Adrenal gland (tissue), 12 donors: ENCODE measurements around the gene DHX16. TPM values are rescaled to one million over a fixed set of nuclear protein-coding genes. Genes with fewer than 3 reads are reported as not detected.

ENCODE experiments used
- DNase-seq, 7 donors: peaks; one replicate each; pipeline ENCODE4 v3.0.0-alpha.2; 2019 to 2020
- H3K27ac ChIP-seq, 5 donors: fragments of 200-600 bp; sonication (generic) in 4 of 5; 1 replicate in 3 of 5; 2 replicates in 2 of 5; pipeline versions ENCODE4 v1.5.1 to v1.8.0; 2016 to 2020; ENCODE audit warnings: mild to moderate bottlenecking in 1 of 5
- H3K27me3 ChIP-seq: fragments of 200-600 bp; 2 replicates; pipeline ENCODE4 v1.8.0; 2021
- H3K36me3 ChIP-seq, 2 donors: fragments of 200-600 bp; replicated peaks in 1 of 2; 1 replicate in 1 of 2; 2 replicates in 1 of 2; pipeline versions ENCODE4 v1.5.1 to v1.8.0; 2018 to 2022
- H3K4me1 ChIP-seq, 2 donors: fragments of 200-600 bp; replicated peaks in 1 of 2; 1 replicate in 1 of 2; 2 replicates in 1 of 2; pipeline versions ENCODE4 v1.5.1 to v1.8.0; 2018 to 2021
- H3K4me3 ChIP-seq, 4 donors: fragments of 200-600 bp; sonication (generic) in 3 of 4; one replicate each; pipeline ENCODE4 v1.5.1; 2016 to 2018
- H3K9me3 ChIP-seq, 3 donors: fragments of 200-600 bp; sonication (generic) in 1 of 3; replicated peaks in 1 of 3; 1 replicate in 2 of 3; 2 replicates in 1 of 3; pipeline versions ENCODE4 v1.5.1 to v1.8.0; 2016 to 2021
- CTCF ChIP-seq, 6 experiments: fragments of 450-650 bp in 4 of 6; fragments of 200-600 bp in 2 of 6; sonication (generic) in 1 of 6; IDR thresholded peaks; 1 replicate in 5 of 6; 2 replicates in 1 of 6; pipeline versions ENCODE4 v1.5.1 to v1.8.0; 2016 to 2021; ENCODE audit warnings: antibody characterized with exemption in 6 of 6, mild to moderate bottlenecking in 2 of 6, moderate library complexity in 1 of 6
- POLR2A ChIP-seq, 2 donors: fragments of 450-650 bp; IDR thresholded peaks; one replicate each; pipeline ENCODE4 v1.6.1; 2017; ENCODE audit warnings: antibody characterized with exemption in 2 of 2, mild to moderate bottlenecking in 2 of 2, moderate library complexity in 1 of 2
- WGBS, 4 donors: extraction: QIAGEN DNeasy Blood & Tissue Kit in 2 of 4; methylation state at CpG; one replicate each; pipeline versions ENCODE4 v1.1.5 to v1.1.7; 2013 to 2017; 5-methylcytosine and 5-hydroxymethylcytosine counted together
- intact Hi-C, 2 donors: fragments of 100-400 bp; cut with DNase I; formaldehyde crosslinking; loops; one replicate each; pipeline versions ENCODE4 v1.14.1 to v1.15.0; 2022 to 2023
- polyA plus RNA-seq, 3 donors: library from polyadenylated mRNA; stranded (reverse); fragments of 200-250 nt in 2 of 3; fragments of 350-450 nt in 1 of 3; fragmentation: Illumina TruSeq in 1 of 3; extraction: RNeasy Lipid Tissue Mini Kit (QIAGEN cat#74804) in 1 of 3; gene quantifications; one replicate each; pipeline ENCODE4 v1.2.3, GENCODE V29; 2013 to 2014
- total RNA-seq, 9 donors: library from RNA; depleted of rRNA in 4 of 9; stranded (reverse); fragments of >200 nt in 4 of 9; fragments of 120-200 nt in 1 of 9; fragmentation: NEBNext Ultra II Directional in 1 of 9; extraction: Animal tissue kit (Norgen Biotek cat#: 25700) in 1 of 9; gene quantifications; one replicate each; pipeline versions ENCODE4 v1.1.0 to v1.2.4, GENCODE V29; 2013 to 2023
- donor health status: healthy with polysubstance abuse.
- donor health status: Bipolar disorder and iron deficiency.
- donor health status: DM: yes; HTN: yes; CAD: no.
- donor health status: DM: no; HTN: no; CAD: no.
- donor health status: DM: no; HTN: no; CAD: no.
- donor health status: DM: yes; HTN: yes; CAD: no.

The DHX16 gene
- total and polyA plus RNA-seq, 12 donors = 16.4 to 75.9 (median 30.2) TPM

- Histone ChIP-seq H3K4me1 (peaks cover 16 to 62% of the 10 kb centered on the region in 2 donors), H3K4me3 (peak overlapping the region; percentile 33 to 97 (median 80)), H3K27me3 (no peaks in the 10 kb centered on the region), H3K36me3 (peaks cover 0 to 35% of the 10 kb centered on the region in 2 donors), H3K9me3 (no peaks in the 10 kb centered on the region), H3K27ac (peak overlapping the region; percentile 89 to 99 (median 94))
- 0 to 1% (median 0%) methylated on average over 19 to 29 of the region's 29 CpGs for WGBS, 4 donors
- DNase-seq = peak; percentile 75 to 89 (median 83)
- TF ChIP-seq POLR2A (IDR thresholded peaks at IDR 0.05) = no peak
- no peak for TF ChIP-seq CTCF (IDR thresholded peaks at IDR 0.05)
- intact Hi-C loops = loop anchor here (2.0 kb wide), 1 partner anchor 34 kb away; the partner anchor contains the start of gene PPP1R18 (in 2 of the 2)
Measured at GRCh38 chr6:30720738-30721197, 48.0 kb upstream of the DHX16 start.

GRCh38 chr6:30719791-30720737 lies 47.3 kb upstream of the DHX16 start, which contains the start of gene TUBB:
TSS of gene TUBB (plus strand) at chr6:30720352. CDS start at chr6:30720507, 155 bp downstream.
- 1 to 3% (median 1%) methylated on average over 28 to 38 of the region's 38 CpGs for WGBS, 4 donors
- peaks cover 0 to 28% of the 10 kb centered on the region in 2 donors for H3K36me3 ChIP-seq
- intact Hi-C loops = loop anchor here (2.0 kb wide), 1 partner anchor 33 kb away; the partner anchor contains the start of gene PPP1R18 (in 2 of the 2)
- H3K27me3 ChIP-seq = no peaks in the 10 kb centered on the region
- TF ChIP-seq POLR2A (IDR thresholded peaks at IDR 0.05) (peak; percentile 91 to 98), CTCF (IDR thresholded peaks at IDR 0.05) (peak in 2 of 6 experiments; percentile 32 to 53)
- H3K4me3 ChIP-seq = peak within 1 kb of the TSS; percentile 33 to 97 (median 80)
- peak within 1 kb of the TSS; percentile 89 to 99 (median 94) for H3K27ac ChIP-seq
- peak; percentile 96 to 99 (median 98) for DNase-seq
- peaks cover 16 to 55% of the 10 kb centered on the region in 2 donors for H3K4me1 ChIP-seq
- no peaks in the 10 kb centered on the region for H3K9me3 ChIP-seq

GRCh38 chr6:30719356-30719755 lies 46.5 kb upstream of the DHX16 start:
- Histone ChIP-seq H3K36me3 (peaks cover 0 to 21% of the 10 kb centered on the region in 2 donors), H3K4me1 (peaks cover 16 to 49% of the 10 kb centered on the region in 2 donors), H3K4me3 (peak overlapping the region in 2 of 4 donors; percentile 67 to 93), H3K9me3 (no peaks in the 10 kb centered on the region), H3K27ac (peak overlapping the region; percentile 34 to 94 (median 78)), H3K27me3 (no peaks in the 10 kb centered on the region)
- WGBS, 4 donors = 33 to 42% (median 41%) methylated on average over 8 of the region's 8 CpGs
- TF ChIP-seq POLR2A (IDR thresholded peaks at IDR 0.05) = no peak
- TF ChIP-seq CTCF (IDR thresholded peaks at IDR 0.05) = no peak
- intact Hi-C loops = no loop called here
- no peak for DNase-seq
